Renal cortex interstitium (tissue), 11 donors: ENCODE measurements around the gene TMEM139. TPM values are rescaled to one million over a fixed set of nuclear protein-coding genes. Genes with fewer than 3 reads are reported as not detected.
"Not testable (repeated sequence)": the region's sequence is repeated elsewhere in the genome, so short reads cannot be mapped to it uniquely, and the experiment has no call there.

Experiments
- DNase-seq, 11 donors: peaks; one replicate each; pipeline ENCODE4 v3.0.0-alpha.2; 2013; ENCODE audit warnings: low read depth in 9 of 11, low spot score in 4 of 11; ENCODE audit errors: extremely low read depth in 1 of 11
- polyA plus RNA-seq, 3 donors: library from polyadenylated mRNA; unstranded; fragments of 120-200 nt; gene quantifications; one replicate each; pipeline ENCODE4 v1.2.1, GENCODE V29; 2013; ENCODE audit not compliant: insufficient read length in 3 of 3

TMEM139 gene
- polyA plus RNA-seq, 3 donors: 48.7 to 58.1 (median 55.9) TPM

- no peak for DNase-seq
These were observed 2.6 kb upstream of the TMEM139 start for GRCh38 chr7:143282124-143282523.

GRCh38 chr7:143283381-143283780 lies 1.4 kb upstream of the TMEM139 start:
- DNase-seq: no peak

- peak in 2 of 11 donors; percentile 56 to 60 for DNase-seq
These were observed 666 bp downstream of the TMEM139 start for GRCh38 chr7:143285470-143285778.

GRCh38 chr7:143285806-143286521 lies 1.2 kb downstream of the TMEM139 start:
- DNase-seq: no peak

- no peak for DNase-seq
These were observed 1.7 kb downstream of the TMEM139 start for GRCh38 chr7:143286522-143286890.

GRCh38 chr7:143287339-143287934 lies 2.7 kb downstream of the TMEM139 start:
- DNase-seq: no peak

GRCh38 chr7:143287935-143288826 lies 3.4 kb downstream of the TMEM139 start, which contains the start of gene CASP2:
Gene CASP2, plus strand, starts transcription at chr7:143288351. Its CDS starts 105 bp downstream, at chr7:143288456.
- peak; percentile 81 to 97 (median 93) for DNase-seq

GRCh38 chr7:143288836-143289235 lies 4.1 kb downstream of the TMEM139 start:
- DNase-seq: no peak

- no peak for DNase-seq
These were observed 4.7 kb downstream of the TMEM139 start for GRCh38 chr7:143289421-143289820.

GRCh38 chr7:143289888-143290287 lies 5.1 kb downstream of the TMEM139 start:
- not testable (repeated sequence) for DNase-seq

GRCh38 chr7:143290293-143290692 lies 5.5 kb downstream of the TMEM139 start:
- DNase-seq: no peak

GRCh38 chr7:143292876-143293275 lies 8.1 kb downstream of the TMEM139 start:
- no peak for DNase-seq

GRCh38 chr7:143295870-143296269 lies 11.1 kb downstream of the TMEM139 start:
- no peak for DNase-seq

GRCh38 chr7:143296686-143297085 lies 11.9 kb downstream of the TMEM139 start:
- DNase-seq: no peak

- no peak for DNase-seq
These were observed 14.6 kb downstream of the TMEM139 start for GRCh38 chr7:143299346-143299745.

GRCh38 chr7:143299840-143300239 lies 15.1 kb downstream of the TMEM139 start:
- DNase-seq: no peak

- DNase-seq: no peak
These were observed 16.5 kb downstream of the TMEM139 start for GRCh38 chr7:143300959-143301935.

GRCh38 chr7:143303733-143304132 lies 19.0 kb downstream of the TMEM139 start:
- no peak for DNase-seq

- DNase-seq: no peak
These were observed 20.2 kb downstream of the TMEM139 start for GRCh38 chr7:143304938-143305337.
